ENCODE measurements around the gene EEF1AKMT4.
A peak's percentile ranks its signal among the peaks of the same experiment; 100 is the strongest.

Gene EEF1AKMT4

DNA sequence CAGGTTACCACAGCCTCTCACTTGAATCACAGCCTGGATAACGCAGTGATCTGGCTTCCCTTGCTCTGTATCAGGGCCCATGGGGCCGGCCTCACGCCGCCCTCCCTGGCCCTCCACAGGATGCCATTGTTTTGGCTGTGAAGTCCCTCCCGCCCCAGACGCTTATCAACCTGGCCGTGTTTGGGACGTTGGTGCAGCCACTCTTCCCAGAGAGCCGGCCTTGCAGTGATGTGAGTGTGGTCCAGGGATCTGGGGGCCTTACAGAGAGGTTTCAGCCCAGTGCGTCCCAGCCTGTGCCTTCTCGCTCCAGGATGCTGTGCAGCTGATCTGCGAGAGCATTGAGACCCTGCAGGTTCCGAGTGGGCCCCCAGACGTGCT lies 13.4 kb upstream of the EEF1AKMT4 start:
- FAIRE-seq, result no peak

DNA sequence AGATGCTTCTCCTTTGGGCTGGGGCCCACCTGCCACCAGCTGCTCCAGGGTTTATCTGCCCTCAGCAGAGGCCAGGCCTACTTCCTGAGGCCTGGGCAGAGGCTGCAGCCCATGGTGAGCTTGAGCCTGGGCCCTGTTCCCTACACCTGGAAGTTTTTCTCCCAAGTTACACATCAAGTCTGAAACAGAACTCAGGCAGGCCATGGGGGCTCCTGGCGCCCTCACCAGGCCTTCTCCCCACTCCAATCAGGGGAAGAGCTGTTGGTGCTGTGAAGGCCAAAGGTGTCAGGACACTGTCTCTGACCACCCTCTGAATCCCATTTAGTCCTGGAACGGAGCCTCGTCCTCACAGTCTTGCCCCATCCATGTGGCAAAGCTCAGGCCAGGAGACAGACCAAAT lies 12.8 kb upstream of the EEF1AKMT4 start:
- no peak for FAIRE-seq

DNA sequence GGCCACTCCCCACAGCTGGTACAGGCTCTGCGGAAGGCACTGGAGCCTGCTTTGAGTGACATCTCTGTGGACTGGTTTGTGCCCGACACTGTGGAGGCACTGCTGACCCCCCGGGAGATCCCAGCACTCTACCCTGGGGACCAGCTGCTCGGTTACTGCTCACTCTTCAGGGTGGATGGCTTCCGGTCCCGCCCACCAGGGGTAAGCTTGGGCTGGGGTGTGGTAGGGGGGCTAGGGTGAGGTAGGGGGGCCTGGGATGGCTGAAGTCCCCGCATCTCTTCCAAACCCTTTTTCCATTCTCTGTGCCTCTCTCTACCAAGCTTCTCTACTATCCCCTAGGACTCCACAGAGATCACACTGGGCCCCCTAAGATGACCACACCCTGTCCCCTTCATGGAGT lies 12.3 kb upstream of the EEF1AKMT4 start:
- no peak for FAIRE-seq

DNA sequence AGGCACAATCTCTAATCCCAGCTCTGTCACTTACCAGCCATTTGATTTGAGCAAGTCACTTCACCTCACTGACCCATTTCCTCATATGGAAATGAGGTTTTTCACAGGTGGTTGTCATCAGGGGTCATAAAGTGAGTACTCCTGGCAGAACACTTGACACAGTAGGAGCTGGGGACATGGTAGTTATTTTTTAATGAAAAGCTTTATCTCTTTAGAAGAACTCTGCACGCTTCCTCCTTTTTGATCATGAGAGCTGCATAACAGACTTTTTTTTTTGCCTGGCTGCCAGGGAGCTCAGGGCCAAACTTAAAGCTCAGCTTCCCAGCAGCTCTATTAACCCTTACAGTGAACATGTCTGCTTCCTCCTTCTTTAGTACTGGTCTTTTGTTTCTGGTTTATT lies 11.7 kb upstream of the EEF1AKMT4 start:
- no peak for FAIRE-seq

DNA sequence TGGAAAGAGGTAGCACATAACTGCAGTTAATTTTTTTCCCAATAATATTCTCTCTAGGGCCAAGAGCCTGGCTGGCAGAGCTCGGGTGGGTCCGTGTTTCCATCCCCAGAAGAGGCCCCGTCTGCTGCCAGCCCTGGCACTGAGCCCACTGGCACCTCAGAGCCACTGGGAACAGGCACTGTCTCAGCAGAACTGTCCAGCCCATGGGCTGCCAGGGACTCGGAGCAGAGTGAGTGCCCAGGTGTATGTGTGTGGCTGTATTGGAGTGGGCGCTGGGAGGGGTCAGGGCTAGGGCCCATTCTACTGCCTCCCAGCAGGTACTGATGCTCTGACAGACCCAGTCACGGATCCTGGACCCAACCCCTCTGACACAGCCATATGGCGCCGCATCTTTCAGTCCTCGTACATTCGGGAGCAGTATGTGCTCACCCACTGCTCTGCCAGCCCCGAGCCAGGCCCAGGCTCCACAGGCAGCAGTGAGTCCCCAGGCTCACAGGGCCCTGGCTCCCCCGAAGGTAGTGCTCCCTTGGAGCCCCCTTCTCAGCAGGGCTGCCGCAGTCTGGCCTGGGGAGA lies 11.1 kb upstream of the EEF1AKMT4 start:
- FAIRE-seq, result no peak

DNA sequence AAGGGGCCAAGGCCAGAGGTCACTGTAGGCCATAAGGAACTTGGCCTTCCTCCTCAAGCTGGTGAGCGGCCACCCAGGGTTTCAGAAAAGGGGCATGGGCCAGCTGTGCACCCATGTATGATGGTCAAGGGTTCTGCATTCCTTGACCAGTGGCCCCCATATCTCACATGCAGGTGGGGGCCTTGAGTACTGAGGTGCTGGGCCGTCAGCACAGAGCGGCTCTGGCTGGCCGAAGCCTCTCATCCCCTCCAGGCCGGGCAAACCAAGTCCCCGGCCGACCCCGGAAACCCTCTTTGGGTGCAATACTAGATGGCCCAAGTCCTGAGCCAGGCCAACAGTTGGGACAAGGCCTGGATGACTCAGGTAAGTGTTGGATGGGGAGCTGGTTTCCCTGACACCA lies 10.3 kb upstream of the EEF1AKMT4 start:
- no peak for FAIRE-seq

DNA sequence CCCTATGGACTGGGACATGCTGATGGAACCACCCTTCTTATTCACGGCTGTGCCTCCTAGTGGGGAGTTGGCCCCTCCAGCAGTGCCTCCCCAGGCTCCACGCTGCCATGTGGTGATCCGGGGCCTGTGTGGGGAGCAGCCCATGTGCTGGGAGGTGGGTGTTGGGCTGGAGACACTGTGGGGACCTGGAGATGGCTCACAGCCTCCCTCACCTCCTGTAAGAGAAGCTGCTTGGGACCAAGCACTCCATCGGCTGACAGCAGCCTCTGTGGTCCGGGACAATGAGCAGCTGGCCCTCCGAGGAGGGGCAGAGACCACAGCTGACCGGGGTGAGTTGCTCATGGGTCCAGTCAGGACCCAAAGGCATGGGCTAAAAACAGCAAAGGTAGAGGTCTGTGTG lies 9.8 kb upstream of the EEF1AKMT4 start:
- no peak for FAIRE-seq

DNA sequence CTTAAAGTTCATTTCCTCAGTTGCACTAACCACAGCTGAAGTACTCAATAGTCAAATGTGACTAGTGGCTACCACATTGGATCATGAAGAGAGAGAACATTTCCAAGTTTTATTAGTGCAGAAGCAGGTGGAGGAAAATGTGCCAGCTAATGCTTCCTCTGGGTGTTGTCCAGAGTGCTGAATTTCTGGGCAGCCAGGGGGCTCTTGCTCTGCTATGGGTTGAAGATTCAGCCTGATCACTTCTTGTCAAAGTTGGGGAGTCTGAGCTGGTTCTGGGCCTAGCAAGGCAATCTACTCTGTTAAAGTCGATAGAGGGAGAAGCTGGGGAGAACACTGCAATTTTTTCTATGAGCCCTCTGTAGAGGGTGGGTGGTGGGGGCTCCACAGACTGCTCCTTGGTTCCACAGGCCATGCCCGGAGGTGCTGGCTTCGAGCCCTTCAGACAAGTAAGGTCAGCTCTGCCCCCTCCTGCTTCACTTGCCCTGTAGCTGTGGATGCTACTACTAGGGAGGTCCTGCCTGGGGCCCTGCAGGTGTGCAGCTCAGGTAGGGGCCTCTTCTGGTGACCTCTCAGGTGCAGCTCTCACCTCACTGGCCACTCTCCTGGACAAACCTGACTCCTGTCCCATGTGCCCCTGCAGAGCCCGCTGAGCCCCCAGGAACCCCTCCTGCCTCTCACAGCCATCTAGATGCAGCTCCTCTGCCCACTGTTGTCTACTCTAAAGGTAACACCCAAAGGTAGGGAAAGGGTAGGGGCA lies 8.9 kb upstream of the EEF1AKMT4 start:
- no peak for FAIRE-seq

DNA sequence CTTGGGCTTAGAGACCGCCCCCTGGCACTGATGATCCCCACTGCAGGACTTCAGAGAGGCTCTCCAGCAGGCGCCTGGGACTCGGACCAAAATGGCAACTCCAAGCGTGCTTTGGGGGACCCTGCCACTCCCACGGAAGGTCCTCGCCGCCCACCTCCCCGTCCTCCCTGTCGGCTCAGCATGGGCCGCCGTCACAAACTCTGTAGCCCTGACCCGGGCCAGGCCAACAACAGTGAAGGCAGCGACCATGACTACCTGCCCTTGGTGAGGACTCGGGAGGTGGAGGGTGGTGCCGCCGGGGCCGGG lies 8.4 kb upstream of the EEF1AKMT4 start:
- FAIRE-seq, result no peak

DNA sequence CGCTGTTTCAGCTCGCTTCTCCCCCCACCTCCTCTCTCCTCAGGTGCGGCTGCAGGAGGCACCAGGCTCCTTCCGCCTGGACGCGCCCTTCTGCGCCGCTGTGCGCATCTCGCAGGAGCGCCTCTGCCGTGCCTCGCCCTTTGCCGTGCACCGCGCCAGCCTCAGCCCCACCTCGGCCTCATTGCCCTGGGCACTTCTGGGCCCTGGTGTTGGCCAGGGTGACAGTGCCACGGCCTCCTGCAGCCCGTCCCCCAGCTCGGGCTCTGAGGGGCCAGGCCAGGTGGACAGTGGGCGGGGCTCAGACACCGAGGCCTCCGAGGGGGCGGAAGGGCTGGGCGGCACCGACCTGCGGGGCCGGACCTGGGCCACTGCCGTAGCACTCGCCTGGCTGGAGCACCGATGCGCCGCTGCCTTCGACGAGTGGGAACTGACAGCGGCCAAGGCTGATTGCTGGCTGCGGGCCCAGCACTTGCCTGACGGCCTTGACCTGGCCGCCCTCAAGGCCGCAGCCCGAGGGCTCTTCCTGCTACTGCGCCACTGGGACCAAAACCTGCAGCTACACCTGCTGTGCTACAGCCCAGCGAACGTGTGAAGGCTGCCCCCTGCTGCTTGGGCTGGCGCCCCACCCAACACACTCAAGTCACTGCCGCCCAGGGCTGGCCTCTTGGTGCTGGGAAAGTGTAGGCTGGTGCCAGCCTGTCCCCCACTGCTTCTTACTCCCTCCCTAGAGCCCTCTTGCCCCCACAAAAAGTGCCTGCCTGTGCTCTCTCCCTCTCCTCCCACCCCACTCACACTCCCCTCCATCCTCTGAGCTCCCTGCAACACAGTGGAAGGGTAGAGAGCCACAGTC lies 7.8 kb upstream of the EEF1AKMT4 start:
- no peak for FAIRE-seq

DNA sequence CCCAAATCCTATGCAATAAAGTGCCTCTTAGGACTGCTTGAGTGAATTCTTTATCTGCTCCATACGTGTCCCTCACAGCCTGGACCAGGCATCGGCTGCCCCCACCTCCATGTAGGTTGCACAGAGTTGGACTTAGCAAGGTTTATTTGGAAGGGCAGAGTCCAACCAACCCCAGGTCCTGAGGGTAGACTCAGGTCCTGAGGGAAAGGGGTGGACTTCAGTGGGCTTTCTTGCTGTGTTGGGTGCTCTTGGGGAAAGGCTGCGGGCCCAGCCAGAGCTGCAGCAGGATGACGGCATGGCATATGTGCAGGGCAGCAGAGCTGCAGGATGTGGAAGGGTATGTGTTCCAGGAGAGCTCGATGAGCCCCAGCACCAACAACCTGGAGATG lies 7.2 kb upstream of the EEF1AKMT4 start:
- no peak for FAIRE-seq

DNA sequence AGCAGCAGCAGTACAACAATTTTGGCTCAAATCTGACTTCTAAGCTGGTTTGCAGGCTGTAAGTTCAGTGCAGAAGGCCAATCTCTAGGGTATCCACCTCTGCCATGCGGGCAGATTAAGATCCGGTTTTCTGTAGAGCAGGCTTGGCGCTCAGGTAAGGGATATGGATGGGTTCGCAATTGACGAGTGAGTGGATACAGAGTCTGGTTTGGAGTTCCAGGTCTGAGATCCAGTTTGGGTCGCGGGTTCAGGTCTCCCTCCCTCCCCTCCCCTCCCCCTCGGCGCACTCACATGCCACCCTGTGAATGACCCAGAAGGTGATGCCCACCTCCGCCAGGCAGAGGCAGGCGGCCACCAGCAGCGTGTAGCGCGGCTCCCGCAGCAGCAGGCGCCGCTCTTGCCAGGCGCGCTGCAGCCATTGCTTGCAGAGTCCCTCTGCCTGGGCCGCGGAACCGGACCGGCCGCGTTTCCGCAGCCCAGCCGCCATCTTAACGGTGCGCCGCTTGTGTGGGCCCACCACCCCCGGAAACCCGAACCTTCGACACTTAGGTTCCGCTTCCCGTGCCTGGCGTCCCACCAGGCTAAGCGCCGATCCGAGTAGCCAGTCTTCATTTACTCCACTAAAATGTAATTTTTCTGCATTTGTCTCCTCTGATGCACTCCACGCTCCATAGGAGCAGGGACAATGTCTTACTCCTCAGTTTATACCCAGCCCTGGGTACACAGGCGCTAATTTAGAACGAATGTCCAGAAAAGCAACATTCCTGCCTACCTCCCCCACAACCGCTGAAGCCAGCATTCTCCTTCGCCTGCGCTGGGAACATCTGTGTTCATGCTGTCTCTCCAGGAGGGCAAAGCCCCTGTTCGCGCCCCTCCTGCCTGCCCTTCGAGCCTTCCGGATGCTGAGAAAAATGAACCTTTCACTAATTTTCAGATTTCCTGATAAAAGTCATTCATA lies 739 bp upstream of the EEF1AKMT4 start, which contains the start of gene ALG3:
Gene ALG3, minus strand, starts transcription at position 509 of the 958 bp plus-strand sequence. Its CDS starts 22 bp downstream, at position 487.
- FAIRE-seq, result no peak

DNA sequence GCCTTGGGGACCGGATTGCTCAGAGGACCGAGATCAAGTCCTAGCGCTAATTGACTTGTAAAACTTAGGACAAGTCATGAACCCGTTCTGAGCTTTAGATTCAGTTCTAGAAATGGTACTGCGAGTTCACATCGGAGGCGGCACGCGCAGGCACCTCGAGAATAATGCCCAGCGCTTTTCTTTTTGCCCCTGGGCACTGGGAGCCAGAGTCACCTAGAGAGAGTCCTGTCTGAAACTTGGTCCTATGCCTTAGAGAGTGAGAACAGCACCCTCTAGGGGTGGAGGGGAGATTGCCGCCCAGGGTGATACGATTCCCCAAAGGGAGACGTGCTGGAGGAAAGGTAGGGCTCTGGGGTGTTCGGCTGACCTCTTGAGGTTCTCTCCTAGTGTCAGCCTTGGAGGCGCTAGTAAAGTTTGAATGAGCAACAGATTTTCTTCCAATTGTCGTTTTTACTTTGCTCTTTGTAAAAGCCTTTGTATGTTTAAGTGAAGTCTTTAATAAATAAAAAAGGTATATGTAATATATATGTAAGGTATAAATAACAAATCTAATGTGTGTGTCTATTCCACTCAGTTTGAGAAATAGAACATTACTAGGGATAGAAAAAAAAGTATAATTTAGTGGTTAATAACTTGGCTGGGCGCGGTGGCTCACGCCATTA lies 826 bp downstream of the EEF1AKMT4 start:
- peak; percentile 44 for FAIRE-seq

DNA sequence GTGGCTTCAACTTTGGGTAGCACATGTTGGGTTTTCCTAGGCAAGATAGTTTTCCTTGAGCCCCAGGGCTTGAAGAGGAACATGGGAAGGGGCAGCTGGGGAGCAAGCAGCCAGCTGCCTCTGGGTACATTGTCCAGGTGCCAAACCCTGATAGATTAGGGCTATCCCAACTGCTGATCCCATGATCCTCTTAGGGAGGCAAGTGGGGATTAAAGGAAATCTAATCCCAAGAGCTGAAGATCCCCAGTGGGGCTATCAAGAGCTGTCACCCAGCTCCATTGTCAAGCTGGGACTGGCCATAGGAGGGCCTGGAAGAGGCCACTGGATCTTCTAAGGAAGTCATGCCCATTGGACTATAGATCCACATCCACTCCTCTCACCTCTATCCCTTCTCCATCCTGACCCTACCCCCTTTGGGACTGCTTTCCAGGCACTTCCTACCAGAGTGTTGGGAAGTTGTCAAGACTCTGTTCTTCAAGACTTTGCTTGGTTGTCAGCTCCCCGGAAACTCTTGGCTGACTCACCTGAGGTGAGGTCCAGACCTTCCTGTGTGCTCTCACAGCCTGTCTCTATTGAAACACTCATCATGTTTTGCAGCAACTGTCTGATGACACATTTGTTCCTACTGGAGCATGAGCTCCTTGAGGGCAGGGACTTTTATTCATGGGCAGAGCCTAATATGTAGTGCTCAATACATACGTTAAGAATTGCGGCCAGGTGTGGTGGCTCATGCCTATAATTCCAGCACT lies 6.0 kb downstream of the EEF1AKMT4 start:
- FAIRE-seq, result no peak

DNA sequence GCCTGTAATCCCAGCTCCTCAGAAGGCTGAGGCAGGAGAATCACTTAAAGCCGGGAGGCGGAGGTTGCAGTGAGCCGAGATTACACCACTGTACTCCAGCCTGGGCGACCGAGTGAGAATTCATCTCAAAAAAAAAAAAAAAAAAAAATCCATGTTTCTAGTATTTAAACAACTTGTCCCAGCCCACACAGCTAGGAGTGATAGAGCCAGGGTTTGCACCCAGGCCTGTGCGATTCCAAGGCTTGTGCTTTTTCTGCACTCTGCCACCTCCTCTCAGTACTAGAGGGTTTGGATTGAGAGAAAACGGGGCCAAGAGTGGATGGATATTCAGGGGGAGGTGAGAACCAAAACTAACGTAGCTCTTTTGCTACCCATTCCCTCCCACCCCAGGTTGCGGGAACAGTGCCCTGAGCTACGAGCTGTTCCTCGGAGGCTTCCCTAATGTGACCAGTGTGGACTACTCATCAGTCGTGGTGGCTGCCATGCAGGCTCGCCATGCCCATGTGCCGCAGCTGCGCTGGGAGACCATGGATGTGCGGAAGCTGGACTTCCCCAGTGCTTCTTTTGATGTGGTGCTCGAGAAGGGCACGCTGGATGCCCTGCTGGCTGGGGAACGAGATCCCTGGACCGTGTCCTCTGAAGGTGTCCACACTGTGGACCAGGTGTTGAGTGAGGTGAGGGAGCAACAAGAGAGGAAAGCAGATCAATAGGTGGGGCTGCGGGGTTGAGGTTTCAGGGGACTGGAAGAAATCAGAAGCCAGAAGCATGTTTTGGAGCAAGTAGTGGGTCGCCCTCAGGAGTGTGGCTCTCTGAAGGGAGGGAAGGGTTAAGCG lies 7.8 kb downstream of the EEF1AKMT4 start:
- FAIRE-seq, result no peak

DNA sequence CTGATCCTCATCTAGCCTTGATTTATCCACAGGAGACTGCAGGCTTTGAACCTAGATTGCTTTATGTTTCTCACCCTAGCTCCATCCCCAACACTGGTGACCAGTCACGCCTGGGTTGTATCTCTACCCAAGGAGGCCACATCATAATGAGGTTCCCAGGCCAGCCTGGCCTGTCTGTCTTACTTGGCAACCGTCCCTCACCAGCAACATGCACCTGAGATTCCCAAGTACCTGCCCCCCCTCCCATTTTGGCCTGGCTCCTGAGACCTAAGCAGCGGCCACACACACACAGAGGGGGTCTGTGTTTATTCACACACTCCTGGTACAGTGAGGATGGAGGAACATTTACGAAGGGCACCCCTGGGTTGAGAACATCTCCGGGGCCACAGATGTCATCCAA lies 9.5 kb downstream of the EEF1AKMT4 start:
- FAIRE-seq, result no peak

DNA sequence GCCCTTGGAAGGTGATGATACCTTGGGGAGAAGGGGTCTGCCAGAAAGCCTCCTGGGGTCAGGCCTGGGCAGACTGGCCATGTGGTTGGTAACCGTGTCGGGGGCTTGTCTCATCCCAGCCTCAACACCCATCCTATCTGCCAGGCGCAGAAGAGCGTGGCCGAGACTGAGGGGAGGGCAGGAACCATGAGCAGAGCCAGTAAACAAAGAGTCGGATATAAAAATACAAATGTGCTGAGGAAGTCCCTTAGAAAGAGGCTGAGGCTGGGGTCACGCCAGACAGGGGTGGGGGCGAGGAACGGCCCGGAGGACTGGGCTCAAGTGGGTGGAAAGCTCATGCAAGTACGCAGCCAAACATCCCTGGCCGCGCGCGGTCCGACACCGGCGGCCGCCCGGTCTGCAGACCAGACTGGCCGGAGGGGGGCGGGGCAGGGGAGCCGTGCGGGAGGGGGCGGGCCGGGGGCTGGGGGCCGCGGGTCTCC lies 10.0 kb downstream of the EEF1AKMT4 start:
- no peak for FAIRE-seq

DNA sequence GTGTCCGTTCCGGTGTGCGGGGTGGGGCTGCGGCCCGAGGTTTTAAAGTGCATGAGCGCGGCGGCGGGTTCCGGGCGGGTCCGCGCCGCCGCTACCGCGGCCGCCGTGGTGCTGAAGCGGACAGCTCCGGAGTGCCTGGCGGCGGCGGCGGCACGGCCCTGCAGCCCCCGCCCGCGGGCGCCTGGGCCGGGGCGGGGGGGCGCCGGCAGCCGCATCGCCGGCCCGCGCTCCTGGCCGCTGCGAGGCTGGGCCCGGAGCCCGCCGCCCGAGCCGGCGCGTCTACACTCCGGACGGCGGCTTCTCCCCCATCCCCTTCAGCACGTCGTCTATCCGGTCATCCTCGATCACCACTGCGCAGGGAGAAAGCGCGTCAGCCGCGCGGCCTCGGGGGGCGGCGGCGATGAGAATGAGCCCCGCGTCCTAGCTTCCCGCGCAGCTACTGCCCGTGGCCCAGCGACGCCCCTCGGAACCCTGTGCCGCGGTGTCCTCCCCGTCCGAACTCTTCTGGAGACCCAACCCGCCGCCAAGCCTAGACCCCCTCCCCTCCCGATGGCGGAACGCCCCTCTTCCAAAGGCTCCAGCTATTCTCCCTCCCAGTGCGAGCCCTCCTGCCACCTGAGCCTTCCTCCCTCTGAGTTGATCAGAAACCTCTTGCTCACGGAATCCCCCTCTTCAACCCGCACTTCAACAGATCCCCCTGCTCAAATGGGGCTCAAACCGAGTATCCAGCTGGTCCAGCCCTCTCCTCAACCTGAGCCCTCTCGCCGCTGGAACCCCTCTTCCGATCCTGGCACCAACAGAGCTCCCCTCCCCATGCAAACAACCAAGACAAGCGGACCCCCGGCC lies 10.6 kb downstream of the EEF1AKMT4 start:
- no peak for FAIRE-seq

DNA sequence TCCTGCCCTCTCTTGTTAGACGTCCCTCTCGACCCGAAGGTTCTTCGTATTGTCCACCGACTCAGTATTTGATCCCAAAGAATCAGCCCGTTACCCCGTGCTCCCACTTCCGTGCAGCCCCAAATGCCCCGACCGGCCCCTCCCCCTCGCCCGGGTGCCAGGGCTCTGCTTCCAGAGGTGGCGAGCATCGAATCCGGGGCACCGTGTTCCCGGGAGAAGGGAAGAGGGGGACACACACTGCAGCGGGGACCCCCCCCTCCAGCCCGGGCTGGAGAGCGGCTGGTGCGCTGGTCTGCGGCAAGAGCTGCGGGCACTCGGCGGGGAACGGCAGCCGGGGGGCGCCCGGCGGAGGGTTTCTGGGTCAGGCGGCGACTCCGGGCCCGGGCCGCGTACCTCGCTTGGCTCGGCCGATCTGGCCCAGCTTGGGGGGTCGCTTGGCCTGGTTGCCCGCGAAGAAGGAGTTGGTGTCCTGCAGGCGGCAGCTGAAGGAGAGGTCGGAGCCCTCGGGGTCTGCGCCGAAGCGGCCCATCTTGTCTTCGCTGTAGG lies 11.3 kb downstream of the EEF1AKMT4 start:
- no peak for FAIRE-seq
